Activated T-cell treated with anti-CD3 and anti-CD28 coated beads, Interleukin-2, amount 50 U/mL, for 4 hours (primary cell): Measurements from ENCODE around the gene PRPSAP2. TPM values are rescaled to one million over a fixed set of nuclear protein-coding genes. Genes with fewer than 3 reads are reported as not detected.
"Not testable (repeated sequence)": the region's sequence is repeated elsewhere in the genome, so short reads cannot be mapped to it uniquely, and the experiment has no call there.

ENCODE experiments used
- ATAC-seq, 2 donors: fragments of 200-7000 bp; cut with Tn5 transposase; one replicate each; pipeline ENCODE4 v1.10.0; 2021
- DNase-seq: peaks from one replicate; pipeline ENCODE4 v3.0.0-alpha.2; 2020
- H3K27me3 Mint-ChIP-seq: one replicate; pipeline ENCODE4 v1.8.0; 2021; ENCODE audit warnings: low read depth, mixed read lengths
- H3K36me3 Mint-ChIP-seq: one replicate; pipeline ENCODE4 v1.8.0; 2022; ENCODE audit warnings: mixed read lengths; ENCODE audit not compliant: insufficient read depth
- H3K4me1 Mint-ChIP-seq: one replicate; pipeline ENCODE4 v1.8.0; 2021; ENCODE audit warnings: low read depth, mixed read lengths
- H3K4me3 Mint-ChIP-seq: one replicate; pipeline ENCODE4 v1.8.0; 2021; ENCODE audit warnings: mild to moderate bottlenecking, moderate library complexity, mixed read lengths
- H3K9me3 Mint-ChIP-seq: one replicate; pipeline ENCODE4 v1.8.0; 2021; ENCODE audit warnings: mixed read lengths
- total RNA-seq, 3 donors: library from RNA; stranded (reverse); gene quantifications; one replicate each; pipeline ENCODE4 v1.2.1, GENCODE V29; 2021

PRPSAP2 gene
- total RNA-seq, 3 donors from 2014 or later, result 41.6 to 50.4 (median 47.5) TPM

GRCh38 chr17:18944646-18945045 is 86.7 kb downstream of the PRPSAP2 start:
- peaks cover 6% of the 10 kb centered on the region for H3K27me3 Mint-ChIP-seq
- H3K9me3 Mint-ChIP-seq, result no peaks in the 10 kb centered on the region
- DNase-seq (no peak), ATAC-seq (no peak)
- H3K4me1 Mint-ChIP-seq, result peaks cover 6% of the 10 kb centered on the region
- no peaks in the 10 kb centered on the region for H3K36me3 Mint-ChIP-seq
- no peak overlapping the region for H3K4me3 Mint-ChIP-seq

- Mint-ChIP-seq H3K4me1 (peaks cover 3% of the 10 kb centered on the region), H3K4me3 (no peak overlapping the region), H3K9me3 (no peaks in the 10 kb centered on the region), H3K27me3 (peaks cover 3% of the 10 kb centered on the region), H3K36me3 (no peaks in the 10 kb centered on the region)
- ATAC-seq (no peak), DNase-seq (no peak)
Observed at GRCh38 chr17:18946536-18946935, 88.6 kb downstream of the PRPSAP2 start.

DNA sequence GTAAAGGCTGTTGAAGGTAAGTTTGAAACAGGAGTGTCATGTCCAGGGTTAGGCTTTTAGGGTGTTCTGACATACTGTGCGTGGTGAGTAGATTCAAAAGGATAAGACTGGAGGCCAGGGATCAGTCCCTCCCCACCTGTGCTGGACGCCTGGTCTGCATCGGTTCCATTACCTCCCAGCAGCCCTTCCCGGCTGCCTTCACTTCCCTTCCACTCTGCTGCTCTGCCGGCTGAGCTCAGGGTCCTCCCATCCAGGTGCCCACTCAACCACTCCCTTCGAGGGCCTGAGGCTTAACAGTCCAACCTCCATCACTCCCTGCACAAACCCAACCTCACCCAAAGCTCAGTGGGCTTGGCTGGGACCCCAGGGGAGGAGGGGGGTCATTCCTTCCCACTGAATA is 89.9 kb downstream of the PRPSAP2 start:
- H3K27me3 Mint-ChIP-seq, result peaks cover 3% of the 10 kb centered on the region
- no peaks in the 10 kb centered on the region for H3K9me3 Mint-ChIP-seq
- no peak overlapping the region for H3K4me3 Mint-ChIP-seq
- no peaks in the 10 kb centered on the region for H3K36me3 Mint-ChIP-seq
- ATAC-seq (no peak), DNase-seq (no peak)
- H3K4me1 Mint-ChIP-seq, result peaks cover 3% of the 10 kb centered on the region

DNA sequence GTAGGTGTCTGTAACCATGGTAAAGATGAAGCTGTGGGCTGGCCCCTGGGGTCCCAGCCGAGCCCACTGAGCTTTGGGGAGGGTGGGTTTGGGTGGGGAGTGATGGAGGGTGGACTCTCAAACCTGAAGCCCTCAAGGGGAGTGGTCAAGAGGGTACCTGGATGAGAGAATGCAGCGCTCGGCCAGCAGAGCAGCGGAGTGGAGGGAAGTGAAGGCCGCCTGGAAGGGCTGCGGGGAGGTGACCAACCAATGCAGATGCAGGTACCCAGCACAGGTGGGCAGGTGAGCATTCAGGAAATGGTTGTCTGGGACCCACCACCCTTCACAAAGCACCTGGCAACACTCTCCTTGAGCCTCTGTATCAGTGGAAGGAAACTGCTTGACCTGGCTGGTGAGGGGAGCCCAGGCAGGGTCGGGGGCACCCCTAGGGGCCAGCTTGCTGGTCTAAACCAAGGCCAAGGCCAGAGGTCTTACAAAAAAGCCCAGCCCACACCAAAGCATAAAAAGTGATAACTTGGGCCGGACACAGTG is 90.6 kb downstream of the PRPSAP2 start:
- ATAC-seq, result no peak
- Mint-ChIP-seq H3K27me3 (peaks cover 3% of the 10 kb centered on the region), H3K9me3 (no peaks in the 10 kb centered on the region), H3K36me3 (no peaks in the 10 kb centered on the region), H3K4me1 (peaks cover 6% of the 10 kb centered on the region), H3K4me3 (no peak overlapping the region)
- no peak for DNase-seq

- Mint-ChIP-seq H3K4me3 (no peak overlapping the region), H3K36me3 (no peaks in the 10 kb centered on the region), H3K4me1 (peaks cover 14% of the 10 kb centered on the region), H3K9me3 (no peaks in the 10 kb centered on the region), H3K27me3 (peaks cover 3% of the 10 kb centered on the region)
- DNase-seq, result no peak
- no peak for ATAC-seq
Observed at GRCh38 chr17:18949566-18949965, 91.6 kb downstream of the PRPSAP2 start.

GRCh38 chr17:18950346-18950745 is 92.4 kb downstream of the PRPSAP2 start:
- H3K9me3 Mint-ChIP-seq, result no peaks in the 10 kb centered on the region
- no peak for DNase-seq
- peaks cover 18% of the 10 kb centered on the region for H3K4me1 Mint-ChIP-seq
- no peak for ATAC-seq
- H3K4me3 Mint-ChIP-seq, result no peak overlapping the region
- no peaks in the 10 kb centered on the region for H3K36me3 Mint-ChIP-seq
- peaks cover 3% of the 10 kb centered on the region for H3K27me3 Mint-ChIP-seq

DNA sequence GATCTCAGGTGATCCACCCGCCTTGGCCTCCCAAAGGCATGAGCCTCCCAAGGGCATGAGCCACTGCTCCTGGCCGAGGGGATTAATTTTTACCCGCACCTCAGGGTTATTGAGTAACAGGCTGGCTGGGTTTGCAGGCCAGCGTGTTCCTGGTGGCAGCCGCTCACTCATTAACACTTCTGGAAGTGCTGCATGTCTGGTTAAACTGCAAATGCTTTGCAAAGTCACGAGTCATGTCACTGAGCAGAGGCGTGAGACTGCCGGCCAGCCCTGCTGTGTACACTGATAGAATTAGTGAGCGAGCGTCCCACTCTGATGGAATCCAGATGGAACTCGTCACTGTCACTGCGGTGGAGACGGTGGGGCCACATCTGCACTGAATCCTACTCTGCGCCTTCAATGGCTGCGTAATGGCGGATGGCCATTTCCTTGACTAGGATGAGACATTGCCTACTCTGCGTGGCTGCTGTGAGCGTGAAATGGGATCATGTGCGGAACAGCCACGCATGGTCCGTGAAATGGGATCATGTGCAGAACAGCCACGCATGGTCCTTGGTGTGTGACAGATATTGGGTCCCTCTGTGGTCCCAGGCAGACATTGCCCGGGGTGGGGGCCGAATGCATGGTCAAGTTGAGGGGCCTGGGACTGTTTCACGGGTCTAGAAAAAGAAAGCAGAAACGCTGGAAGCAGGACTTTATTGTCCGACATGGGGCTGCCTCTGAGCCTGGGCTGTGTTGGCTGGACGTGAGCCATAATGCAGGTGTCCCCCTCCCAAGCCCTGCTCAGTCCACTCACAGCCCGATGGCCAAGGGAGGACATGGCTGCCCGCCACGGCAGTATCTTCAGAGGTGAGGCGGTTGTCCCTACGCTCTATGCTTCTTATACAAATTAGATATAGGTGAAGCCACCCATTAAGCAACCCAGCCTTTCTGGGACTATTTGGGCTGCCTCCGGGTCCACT is 93.3 kb downstream of the PRPSAP2 start:
- Mint-ChIP-seq H3K4me3 (no peak overlapping the region), H3K36me3 (no peaks in the 10 kb centered on the region)
- ATAC-seq, result no peak

GRCh38 chr17:18951941-18952842 is 94.3 kb downstream of the PRPSAP2 start, which contains the start of gene SLC5A10:
TSS of gene SLC5A10 (plus strand) at chr17:18952165. CDS start at chr17:18952206, 41 bp downstream.
- Mint-ChIP-seq H3K27me3 (peaks cover 1% of the 10 kb centered on the region), H3K9me3 (no peaks in the 10 kb centered on the region), H3K36me3 (no peaks in the 10 kb centered on the region), H3K4me3 (no peak within 1 kb of the TSS), H3K4me1 (peaks cover 30% of the 10 kb centered on the region)
- DNase-seq, result no peak
- ATAC-seq, result no peak

More for the DNA sequence above, 93.3 kb downstream of the PRPSAP2 start:
- Mint-ChIP-seq H3K9me3 (no peaks in the 10 kb centered on the region), H3K4me1 (peaks cover 24% of the 10 kb centered on the region), H3K27me3 (peaks cover 3% of the 10 kb centered on the region)
- no peak for DNase-seq

DNA sequence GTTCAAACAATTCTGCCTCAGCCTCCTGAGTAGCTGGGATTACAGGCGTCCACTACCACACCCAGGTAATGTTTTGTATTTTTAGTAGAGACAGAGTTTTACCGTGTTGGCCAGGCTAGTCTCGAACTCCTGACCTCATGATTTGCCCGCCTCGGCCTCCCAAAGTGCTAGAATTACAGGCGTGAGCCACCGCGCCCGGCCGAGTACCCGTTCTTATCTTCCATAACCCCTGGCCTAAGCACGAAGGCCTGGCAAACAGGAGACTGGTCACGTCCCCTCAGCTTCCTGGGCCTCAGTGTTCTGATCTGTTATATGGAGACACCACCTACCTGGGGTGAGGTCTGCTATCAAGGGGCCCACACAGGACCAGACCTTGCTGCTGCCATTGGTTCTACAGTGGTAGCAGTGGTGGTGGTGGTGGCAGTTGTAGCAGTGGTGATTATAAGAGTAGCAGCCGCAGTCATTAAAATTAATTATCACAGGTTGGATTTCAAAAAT is 95.3 kb downstream of the PRPSAP2 start:
- DNase-seq (no peak), ATAC-seq (no peak)
- H3K36me3 Mint-ChIP-seq, result no peaks in the 10 kb centered on the region
- no peaks in the 10 kb centered on the region for H3K9me3 Mint-ChIP-seq
- peaks cover 35% of the 10 kb centered on the region for H3K4me1 Mint-ChIP-seq
- no peaks in the 10 kb centered on the region for H3K27me3 Mint-ChIP-seq
- peak overlapping the region; percentile 42 for H3K4me3 Mint-ChIP-seq

DNA sequence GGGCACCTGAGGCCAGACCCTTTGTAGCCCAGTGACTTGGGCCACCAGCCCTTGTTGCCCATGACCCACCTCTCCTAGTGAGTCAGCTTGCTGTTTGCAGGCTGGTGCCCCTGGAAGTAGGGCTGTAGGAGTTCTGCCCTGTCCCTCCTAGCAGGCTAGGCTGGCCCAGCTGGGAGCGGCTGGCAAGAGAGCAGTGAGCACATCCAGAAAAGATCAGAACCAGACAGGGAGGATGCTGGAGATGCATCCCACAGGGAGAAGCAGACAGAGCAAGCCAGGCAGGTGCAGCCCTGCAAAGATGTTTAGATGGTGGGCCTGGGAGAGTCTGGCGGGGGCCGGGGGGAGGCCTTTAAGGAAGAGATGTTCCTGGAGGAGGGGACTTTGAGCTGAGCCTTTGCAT is 96.4 kb downstream of the PRPSAP2 start:
- no peaks in the 10 kb centered on the region for H3K36me3 Mint-ChIP-seq
- H3K9me3 Mint-ChIP-seq, result no peaks in the 10 kb centered on the region
- no peaks in the 10 kb centered on the region for H3K27me3 Mint-ChIP-seq
- DNase-seq (no peak), ATAC-seq (no peak)
- no peak overlapping the region for H3K4me3 Mint-ChIP-seq
- H3K4me1 Mint-ChIP-seq, result peaks cover 35% of the 10 kb centered on the region

GRCh38 chr17:18955009-18955408 is 97.1 kb downstream of the PRPSAP2 start:
- ATAC-seq (peak in 1 of 2 donors; percentile 23), DNase-seq (no peak)
- no peaks in the 10 kb centered on the region for H3K36me3 Mint-ChIP-seq
- H3K4me1 Mint-ChIP-seq, result peaks cover 37% of the 10 kb centered on the region
- H3K27me3 Mint-ChIP-seq, result no peaks in the 10 kb centered on the region
- H3K9me3 Mint-ChIP-seq, result no peaks in the 10 kb centered on the region
- no peak overlapping the region for H3K4me3 Mint-ChIP-seq

DNA sequence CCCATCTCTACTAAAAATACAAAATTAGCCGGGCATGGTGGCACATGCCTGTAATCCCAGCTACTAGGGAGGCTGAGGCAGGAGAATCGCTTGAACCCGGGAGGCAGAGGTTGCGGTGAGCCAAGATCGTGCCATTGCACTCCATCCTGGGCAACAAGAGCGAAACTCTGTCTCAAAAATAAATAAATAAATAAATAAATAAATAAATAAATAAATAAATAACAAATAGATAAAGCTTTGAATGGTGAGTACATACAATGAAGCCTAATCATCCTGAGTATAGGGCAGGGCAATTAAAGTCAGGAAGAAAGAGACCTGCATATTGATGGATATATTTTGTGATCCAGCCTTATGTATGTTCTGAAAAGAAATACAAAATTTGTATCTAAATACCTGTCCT is 98.1 kb downstream of the PRPSAP2 start:
- H3K36me3 Mint-ChIP-seq, H3K27me3 Mint-ChIP-seq, H3K4me3 Mint-ChIP-seq, H3K9me3 Mint-ChIP-seq, DNase-seq, ATAC-seq: not testable (repeated sequence)
- peaks cover 43% of the 10 kb centered on the region for H3K4me1 Mint-ChIP-seq

DNA sequence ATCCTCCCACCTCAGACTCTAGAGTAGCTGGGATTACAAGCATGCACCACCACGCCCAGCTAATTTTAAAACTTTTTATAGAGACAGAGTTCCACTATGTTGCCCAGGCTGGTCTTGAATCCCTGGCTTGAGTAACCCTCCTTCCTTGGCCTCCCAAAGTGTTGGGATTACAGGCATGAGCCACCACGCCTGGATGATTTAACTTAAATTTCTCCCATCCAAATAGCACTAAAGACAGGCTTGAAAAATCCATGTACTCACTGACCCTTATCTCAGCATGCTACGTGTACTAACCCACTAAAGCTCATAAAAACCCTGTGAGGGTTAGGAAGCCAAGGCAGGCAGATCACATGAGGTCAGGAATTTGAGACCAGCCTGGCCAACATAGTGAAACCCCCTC is 98.7 kb downstream of the PRPSAP2 start:
- H3K9me3 Mint-ChIP-seq, result no peaks in the 10 kb centered on the region
- H3K4me1 Mint-ChIP-seq, result peaks cover 46% of the 10 kb centered on the region
- H3K4me3 Mint-ChIP-seq, result no peak overlapping the region
- no peak for DNase-seq
- ATAC-seq, result no peak
- H3K36me3 Mint-ChIP-seq, result no peaks in the 10 kb centered on the region
- no peaks in the 10 kb centered on the region for H3K27me3 Mint-ChIP-seq

GRCh38 chr17:18957831-18958230 is 99.9 kb downstream of the PRPSAP2 start:
- Mint-ChIP-seq H3K4me1 (peaks cover 54% of the 10 kb centered on the region), H3K4me3 (no peak overlapping the region)

More at GRCh38 chr17:18957831-18958230, 99.9 kb downstream of the PRPSAP2 start:
- no peak for ATAC-seq
- DNase-seq, result no peak
- Mint-ChIP-seq H3K36me3 (no peaks in the 10 kb centered on the region), H3K9me3 (no peaks in the 10 kb centered on the region), H3K27me3 (no peaks in the 10 kb centered on the region)
